Activated CD4-positive, alpha-beta T cell treated with anti-CD3 and anti-CD28 coated beads for 1 hour (primary cell): ENCODE results near the gene AMFR.

Experiments used
- DNase-seq: peaks from one replicate; pipeline ENCODE4 v3.0.0-alpha.2; 2020

The AMFR gene

GRCh38 chr16:56346131-56346890, 79.0 kb downstream of the AMFR start:
- no peak for DNase-seq

GRCh38 chr16:56345406-56346050, 79.8 kb downstream of the AMFR start:
- DNase-seq = no peak

- DNase-seq = no peak
Measured at GRCh38 chr16:56344518-56345405, 80.6 kb downstream of the AMFR start.

GRCh38 chr16:56343661-56344517, 81.5 kb downstream of the AMFR start:
- DNase-seq = no peak

- no peak for DNase-seq
Measured at GRCh38 chr16:56341656-56342399, 83.5 kb downstream of the AMFR start.

- DNase-seq = no peak
Measured at GRCh38 chr16:56340864-56341365, 84.4 kb downstream of the AMFR start.

- DNase-seq = no peak
Measured at GRCh38 chr16:56340416-56340815, 84.9 kb downstream of the AMFR start.

GRCh38 chr16:56339431-56340195, 85.7 kb downstream of the AMFR start:
- no peak for DNase-seq

- no peak for DNase-seq
Measured at GRCh38 chr16:56338566-56339318, 86.6 kb downstream of the AMFR start.

- no peak for DNase-seq
Measured at GRCh38 chr16:56337858-56338325, 87.5 kb downstream of the AMFR start.

GRCh38 chr16:56337131-56337857, 88.1 kb downstream of the AMFR start:
- no peak for DNase-seq

GRCh38 chr16:56336711-56337110, 88.6 kb downstream of the AMFR start:
- DNase-seq = no peak

GRCh38 chr16:56336071-56336688, 89.2 kb downstream of the AMFR start:
- no peak for DNase-seq

- no peak for DNase-seq
Measured at GRCh38 chr16:56334761-56335160, 90.6 kb downstream of the AMFR start.

- DNase-seq = no peak
Measured at GRCh38 chr16:56332464-56333079, 92.8 kb downstream of the AMFR start.

GRCh38 chr16:56331915-56332314, 93.4 kb downstream of the AMFR start:
- no peak for DNase-seq

- no peak for DNase-seq
Measured at GRCh38 chr16:56331399-56331798, 93.9 kb downstream of the AMFR start.

GRCh38 chr16:56330476-56330875, 94.9 kb downstream of the AMFR start:
- no peak for DNase-seq
